LoVo (cell line): Measurements from ENCODE around the gene SLC29A3.

Experiments used
- DNase-seq: peaks from one replicate; pipeline ENCODE4 v3.0.0-alpha.2; 2016; ENCODE audit warnings: low spot score

The SLC29A3 gene

DNA sequence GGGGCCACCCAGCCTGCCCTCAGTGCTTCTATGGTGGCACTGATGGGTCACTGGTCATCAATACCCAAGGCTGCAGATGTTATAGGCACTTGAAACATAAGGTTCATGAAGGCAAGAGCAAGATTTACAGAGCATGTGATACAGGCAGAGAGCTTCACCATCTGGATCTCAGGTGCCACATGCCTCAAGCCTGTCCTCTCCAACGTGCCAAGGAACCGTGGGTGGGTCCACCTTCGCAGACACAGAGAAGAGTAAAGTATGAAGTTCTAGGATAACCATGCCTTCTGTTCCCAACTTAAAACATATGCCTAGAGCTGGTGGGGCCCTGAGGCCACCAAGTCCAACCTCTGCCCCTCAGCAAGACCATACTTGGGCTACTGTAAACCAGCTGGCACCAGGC, 51.0 kb downstream of the SLC29A3 start:
- no peak for DNase-seq

DNA sequence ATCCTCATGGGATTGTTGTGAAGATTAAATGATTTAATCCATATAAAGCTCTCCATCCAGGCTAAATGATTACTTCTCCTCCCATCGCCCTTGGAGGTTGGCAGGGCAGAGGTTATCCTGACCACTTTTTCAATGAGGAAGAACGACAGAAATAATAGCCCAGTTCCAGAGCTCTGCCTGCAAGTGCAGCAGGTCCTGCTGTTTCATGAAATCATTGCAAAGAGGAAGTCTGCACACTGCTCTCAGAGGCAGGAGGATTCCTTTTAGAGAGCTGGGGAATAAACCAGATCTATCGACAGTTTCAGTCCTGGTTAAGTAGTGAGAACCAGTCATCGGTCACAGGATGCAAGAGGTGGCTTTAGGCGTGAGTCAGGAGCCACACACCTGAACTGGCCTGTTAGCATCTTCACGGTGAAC, 52.7 kb downstream of the SLC29A3 start:
- no peak for DNase-seq

DNA sequence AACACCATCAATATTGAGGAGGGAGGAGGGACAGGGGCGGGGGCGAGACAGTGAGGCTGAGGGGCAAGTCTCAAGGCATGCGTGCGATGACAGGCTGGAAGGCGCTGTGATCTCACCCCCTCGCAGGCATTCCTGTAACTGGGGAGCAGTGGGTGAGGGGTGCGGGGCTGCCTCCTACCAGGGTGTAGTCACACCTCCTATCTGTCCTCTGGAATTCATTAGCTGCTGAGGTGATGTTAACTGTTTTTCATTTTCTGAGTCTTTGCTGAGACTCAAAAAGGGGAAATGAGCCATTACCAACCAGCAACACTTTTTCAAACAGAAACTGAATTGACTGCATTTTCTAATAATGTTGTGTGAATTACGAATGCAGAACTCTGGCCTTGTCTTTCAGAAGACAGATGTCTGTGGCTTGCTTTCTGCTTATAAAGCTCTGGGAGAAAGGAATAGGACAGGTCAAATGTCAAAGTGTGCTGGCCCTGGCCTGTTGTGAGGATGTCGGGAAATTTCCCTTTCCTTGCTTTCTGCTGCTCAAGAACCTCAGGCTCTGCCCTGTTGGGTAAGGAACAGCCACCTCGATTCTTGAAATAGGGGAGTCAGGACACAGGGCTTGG, 53.9 kb downstream of the SLC29A3 start:
- no peak for DNase-seq

DNA sequence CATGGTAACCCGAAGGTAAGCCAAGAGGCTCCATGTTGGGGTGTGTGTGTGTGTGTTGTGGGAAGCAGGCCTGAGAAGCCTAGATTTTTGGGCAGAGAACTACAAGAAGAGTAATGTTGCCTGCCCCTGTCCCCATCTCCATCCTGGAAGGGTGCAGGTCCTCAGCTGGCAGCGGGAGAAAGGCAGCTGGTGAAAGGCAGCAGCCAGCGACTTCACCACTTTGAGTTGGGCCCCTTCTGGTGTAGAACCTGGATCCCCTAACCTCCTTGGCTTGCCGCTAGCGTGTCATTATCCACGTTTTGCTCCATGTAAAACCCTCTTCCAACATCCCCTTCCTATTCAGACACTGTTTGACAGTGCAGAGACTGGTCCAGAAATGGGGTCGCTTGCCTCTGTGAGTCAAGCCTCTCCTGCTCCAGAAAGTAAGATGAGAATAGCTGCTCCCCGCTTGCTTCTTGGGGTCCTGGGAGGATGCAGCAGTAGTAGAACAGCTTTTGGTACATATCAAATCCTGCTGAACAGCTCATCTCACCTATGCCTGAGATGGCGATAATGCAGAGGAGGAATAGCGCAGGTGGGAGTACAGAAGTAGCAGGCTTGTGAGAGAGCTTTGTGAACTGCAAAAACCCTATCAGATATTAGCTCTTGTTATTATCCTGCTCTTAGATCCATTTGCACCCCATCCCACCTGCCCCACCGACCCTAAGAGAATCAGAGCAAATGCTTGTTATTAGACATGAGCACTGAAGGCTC, 55.6 kb downstream of the SLC29A3 start:
- DNase-seq: no peak

DNA sequence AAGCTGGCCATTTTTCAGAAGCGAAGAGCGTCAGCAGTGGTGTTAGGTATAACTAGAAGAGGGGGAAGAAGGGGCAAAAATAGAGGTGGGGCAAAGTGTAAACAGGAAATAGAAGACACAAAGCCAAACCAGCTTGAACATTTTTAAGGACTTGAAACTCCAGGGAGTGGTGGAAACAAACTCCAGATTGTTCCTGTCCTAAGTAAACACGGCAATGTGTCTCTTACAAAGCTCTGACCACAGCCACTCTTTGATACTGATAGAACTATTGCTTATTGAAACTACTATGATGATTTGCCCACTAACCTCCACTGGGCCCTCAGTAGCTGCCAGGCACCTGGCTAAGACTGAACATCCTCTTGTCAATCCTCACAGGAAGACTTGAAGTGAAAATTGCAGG, 56.9 kb downstream of the SLC29A3 start:
- no peak for DNase-seq

DNA sequence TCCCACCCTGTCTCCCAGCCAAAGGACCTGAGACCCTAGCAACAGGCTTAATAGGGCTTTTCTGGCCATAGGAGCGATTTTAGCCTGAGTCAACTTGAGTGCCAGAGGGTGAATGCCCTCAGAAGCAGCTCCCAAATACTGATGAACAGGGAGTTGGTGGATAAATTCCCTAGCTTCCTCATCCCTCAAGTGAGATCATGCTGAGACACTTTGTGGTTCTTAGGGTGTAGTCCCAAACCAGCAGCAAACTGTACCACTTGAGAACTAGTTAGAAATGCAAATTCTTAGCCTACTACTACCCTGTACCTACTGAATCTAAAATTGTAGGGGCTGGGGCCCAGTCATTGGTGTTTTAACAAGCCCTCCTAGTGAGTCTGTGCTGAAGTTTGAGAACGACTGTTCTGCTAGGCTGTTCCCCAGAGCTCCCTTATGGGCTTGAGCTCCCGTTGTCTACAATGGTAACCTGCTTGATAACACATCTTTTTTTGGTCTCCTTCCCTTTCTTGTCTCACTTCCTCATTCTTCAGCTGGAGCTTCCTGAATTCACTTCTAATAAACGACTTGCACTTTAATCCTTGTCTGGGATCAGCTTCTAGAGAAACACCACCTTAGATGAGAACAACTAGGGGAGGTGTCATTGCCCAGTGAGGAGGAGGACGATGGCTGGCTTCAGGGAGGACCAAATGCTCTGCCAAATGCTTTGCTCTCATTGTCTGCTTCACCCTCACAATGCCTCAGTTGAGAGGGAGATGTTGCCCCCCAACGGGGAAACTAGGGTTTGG, 59.5 kb downstream of the SLC29A3 start:
- no peak for DNase-seq

DNA sequence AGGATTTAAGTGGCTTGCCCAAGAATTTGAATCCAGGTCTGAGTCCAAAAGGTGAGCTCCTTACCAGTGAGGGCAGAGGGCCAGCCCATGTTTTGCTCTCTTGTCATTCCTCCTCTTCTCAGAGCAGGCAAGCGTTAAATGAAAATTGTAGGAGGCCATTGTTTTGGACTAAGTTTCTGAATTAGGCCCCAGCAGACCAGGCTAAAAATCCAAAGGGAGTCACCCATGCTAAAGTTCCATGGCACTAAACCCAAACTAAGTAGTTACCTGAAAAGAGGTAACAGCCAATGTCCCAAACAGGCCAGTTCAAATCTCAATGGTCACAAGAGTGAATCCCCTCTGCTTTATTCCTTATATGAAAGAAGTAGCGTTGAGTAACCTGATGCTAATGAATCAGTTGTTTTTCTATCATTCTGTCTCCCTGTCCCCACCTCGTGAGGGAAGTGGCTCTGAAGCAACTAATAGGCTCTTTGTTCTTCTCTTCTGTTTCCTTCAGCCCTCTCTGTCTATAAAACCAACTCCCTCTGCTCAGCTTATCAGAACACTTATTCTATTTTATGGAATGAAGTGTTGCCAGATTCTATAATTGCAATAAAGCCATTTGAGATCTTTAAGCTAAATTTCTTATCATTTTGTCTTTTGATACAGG, 60.2 kb downstream of the SLC29A3 start:
- no peak for DNase-seq

DNA sequence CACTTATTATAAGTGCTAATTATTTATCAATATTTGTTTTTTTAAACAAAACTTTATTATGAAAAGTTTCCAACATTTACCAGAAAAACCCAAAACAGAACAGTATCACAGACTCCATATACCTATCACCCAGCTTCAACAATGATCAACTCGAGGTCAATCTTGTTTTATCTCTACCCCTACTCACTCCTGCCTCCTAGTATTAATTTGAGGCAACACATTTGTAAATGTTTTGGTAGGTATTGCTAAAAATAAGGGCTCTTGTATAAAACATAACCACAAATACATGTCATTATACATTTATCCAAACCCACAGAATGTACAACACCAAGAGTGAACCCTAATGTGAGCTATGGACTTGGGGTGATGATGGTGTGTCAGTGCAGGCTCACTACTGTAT, 61.8 kb downstream of the SLC29A3 start:
- no peak for DNase-seq

DNA sequence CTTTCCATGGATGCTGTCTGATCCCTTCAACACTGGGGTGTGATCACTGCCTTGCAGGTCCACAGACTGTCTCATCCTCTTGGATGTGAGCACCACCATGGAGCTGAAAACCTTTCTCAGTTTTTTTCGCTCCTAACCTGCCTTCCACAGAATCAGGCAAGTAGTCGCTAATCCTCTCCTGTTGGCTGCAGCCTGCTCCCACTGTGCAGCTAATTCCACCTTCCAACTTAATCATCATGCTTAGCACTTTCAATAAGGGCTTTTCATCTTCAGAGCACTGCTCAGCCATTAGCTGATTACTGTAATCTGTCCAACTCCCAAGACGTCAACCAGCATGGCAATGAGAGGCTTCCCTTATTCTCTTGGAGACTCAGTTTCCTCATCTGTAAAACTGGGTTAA, 62.6 kb downstream of the SLC29A3 start:
- DNase-seq: no peak

DNA sequence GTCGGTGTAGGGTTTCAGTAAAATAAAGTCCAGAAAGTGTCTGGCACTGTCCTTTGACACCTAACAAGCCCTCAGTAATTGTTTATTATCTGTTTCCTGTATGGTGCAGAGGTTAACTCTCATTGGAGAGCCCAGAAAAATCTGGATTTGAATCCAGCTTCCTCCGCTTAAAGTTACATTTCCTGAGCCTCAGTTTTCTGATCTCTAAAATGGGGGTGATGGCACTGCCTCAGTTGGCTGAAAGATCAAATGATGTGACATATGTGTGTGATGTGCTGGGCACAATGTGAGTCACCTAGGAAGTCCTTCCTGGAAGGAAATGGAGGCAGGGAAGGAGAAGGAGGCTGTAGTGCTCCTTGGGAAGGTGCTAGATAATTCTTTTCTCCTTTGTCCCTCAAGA, 63.0 kb downstream of the SLC29A3 start:
- DNase-seq: no peak

DNA sequence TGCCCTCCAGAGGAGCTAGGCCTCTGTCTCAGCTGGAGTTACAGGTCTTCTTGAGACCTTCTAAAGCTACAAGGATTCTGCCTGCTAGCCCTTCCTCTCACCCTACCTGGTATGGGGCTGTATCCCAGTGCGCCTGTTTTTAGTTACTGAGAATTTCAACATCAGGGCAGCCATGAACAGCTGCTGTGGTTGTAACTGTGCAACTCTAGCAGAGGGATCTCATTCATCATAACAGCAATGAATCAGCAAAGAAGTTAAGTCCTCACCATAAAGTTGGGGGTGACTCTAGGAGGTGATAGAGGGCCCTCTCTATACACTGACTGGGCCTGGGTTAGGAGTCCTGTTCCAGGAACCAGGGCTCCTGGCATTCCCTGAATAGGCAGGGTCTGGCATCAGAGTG, 63.7 kb downstream of the SLC29A3 start:
- DNase-seq: no peak

DNA sequence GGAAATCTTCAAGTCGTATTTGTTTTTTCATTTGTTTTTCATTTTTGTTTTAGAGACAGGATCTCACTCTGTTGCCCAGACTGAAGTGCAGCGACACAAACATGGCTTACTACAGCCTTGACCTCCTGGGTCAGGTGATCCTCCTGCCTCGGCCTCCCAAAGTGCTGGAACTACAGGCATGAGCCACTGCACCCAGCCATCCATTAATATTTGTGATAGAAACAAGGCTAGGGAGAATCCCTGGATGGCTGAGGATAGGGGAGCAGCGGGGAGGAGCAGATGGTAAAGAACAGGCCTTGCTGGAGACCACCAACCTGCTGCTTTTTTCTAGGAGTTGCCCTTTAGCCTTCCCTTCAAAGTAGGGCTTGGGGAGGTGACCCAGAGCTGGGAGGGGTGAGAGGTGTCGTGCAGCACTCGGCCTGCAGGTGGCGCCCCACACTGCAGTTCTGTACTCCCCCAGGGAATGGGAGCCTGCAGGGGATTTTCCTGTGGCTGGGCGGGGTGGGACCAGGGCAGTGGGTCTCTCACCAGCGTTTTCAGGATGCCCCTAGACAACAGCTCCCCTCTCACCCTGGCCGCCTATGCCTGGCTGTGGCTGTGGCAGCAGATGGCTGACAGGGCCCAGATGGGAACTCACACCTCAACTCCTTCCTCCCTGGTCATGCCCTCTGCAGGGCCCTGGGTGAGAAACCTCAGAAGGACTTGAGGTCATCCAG, 65.1 kb downstream of the SLC29A3 start:
- DNase-seq: peak; percentile 58

DNA sequence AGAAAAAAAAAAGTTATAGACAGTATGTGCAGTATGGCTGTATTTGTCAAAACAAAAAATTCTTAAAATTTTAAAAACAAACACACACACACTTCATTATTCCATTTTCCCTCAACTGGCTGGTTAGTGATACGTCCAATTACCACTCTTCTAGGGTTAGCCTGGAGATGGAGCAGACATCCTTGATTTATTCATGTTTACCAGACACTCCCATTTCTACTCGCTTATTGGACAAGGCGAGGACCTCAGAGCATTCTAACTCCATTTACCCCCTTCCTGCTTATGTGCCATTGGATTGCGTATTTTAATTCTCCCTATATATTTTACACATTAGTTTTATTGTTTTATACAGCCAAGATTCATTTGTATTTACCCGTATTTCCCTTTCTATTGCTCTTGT, 69.1 kb downstream of the SLC29A3 start:
- no peak for DNase-seq

DNA sequence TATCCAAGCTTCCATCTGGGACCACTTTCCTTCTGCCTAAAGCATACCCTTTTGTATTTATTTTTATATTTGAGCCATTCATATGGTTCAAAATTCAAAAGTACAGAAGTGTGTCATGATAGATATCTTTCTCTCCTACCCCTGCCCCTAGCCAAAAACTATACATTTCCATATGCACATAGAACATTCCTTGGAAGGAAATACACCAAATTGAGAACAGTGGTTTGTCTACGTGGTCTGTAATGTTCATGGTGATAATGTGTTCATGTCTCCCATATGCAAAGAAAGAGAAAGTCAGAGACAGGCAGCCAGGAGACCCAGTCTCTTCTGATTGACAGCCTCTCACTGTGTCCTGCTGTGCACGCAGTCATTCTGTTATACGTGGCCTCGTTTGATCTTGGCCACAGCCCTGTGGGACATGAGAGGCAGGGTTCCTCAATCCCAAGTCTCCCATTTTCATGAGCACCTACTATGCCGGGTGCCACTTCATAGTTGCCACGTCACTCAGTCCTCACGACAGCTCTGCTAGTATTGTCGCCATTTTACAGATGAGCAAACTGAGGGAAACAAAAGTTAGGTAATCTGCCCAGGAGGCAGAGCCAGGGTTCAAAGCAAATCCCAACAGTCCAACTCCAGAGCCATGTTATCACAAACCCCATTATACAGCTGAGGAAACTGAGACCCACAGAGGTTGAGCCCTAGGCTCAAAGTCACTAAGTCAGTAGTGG, 69.7 kb downstream of the SLC29A3 start:
- DNase-seq: no peak

DNA sequence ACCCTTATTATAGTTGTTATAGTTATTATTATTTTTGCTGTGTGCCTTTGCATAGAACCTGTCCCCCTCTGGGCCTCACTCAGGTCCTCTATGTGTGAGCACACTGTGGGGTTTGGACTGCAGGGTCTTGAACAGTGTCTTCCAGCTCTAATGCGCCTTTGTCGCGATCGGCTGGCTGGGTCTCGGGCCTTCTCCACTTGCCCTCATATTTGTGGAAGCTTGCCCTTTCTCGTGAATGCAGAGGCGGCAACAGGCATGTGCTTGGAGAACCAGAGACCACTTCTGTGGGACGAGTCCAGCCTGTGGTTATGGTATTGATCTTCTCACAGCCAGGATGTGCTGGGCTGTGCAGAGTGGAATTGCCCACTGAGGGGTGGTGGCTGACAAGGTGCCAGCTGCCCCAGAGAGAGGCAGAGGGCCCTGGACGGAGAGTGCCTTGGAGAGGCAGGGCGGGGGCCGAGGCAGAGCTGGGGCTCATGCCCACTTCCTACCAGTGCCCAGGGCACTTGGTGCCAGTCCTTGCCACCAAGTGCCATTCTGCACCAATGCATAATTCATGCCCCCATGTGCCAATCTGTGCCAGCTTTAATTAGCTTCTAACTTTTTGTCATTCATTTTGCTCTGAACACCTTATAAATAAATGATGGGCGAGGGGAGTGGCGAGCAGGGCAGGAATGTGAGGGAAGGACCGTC, 70.9 kb downstream of the SLC29A3 start:
- DNase-seq: no peak

DNA sequence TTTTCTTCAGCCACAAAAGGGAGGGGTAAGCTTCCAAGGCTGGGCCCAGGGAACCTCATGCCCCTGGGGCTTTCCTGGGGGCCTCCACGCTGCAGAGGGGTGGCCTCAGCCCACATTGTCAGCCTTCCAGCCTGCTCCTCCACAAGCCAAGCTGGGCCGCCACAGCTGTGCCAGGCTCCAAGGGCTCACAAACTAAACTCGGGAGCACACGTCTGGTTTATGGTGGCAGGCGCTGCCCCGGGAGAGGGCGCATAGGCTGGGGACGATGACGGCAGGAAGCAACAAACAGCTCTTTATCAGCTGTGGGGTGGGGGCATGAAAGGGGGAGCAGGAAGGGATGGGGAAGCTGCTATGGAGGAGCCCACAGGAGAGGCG, 71.4 kb downstream of the SLC29A3 start:
- DNase-seq: no peak

DNA sequence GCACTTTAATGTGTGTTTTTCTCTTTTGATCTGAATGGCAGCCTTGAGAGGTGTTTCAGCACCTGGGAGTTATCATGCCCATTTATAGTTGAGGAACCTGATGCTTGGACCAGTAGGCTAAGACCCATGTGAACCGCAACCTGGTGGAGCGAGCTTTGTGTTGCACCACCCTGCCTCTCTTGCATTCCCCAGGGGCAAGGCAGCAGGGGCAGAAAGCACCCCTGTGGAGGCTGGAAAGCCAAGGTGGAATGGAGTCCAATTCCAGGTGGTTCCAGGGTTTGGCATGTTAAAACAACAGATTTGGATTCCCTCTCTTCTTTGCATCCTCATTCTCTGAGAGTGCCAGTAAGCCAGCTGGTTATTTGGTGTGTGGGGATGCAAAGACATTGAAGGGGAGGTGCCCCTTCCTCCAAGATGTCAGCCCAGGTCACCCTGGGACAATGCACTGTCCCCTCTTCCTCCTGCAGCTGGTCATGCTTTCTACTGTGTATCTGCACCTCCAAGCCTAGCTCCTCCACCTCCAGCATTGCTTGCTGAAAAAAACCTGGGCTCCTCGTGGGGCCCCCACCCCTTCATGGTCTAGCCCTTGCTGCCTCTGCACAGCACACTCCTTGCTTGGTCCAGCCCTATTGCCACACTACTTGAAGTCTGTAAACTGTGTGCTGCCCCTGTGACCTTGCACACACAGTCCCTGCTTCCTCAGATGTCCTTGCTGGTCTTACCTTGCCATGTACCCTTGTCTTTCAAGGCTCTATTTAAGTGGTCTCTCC, 72.0 kb downstream of the SLC29A3 start:
- no peak for DNase-seq

DNA sequence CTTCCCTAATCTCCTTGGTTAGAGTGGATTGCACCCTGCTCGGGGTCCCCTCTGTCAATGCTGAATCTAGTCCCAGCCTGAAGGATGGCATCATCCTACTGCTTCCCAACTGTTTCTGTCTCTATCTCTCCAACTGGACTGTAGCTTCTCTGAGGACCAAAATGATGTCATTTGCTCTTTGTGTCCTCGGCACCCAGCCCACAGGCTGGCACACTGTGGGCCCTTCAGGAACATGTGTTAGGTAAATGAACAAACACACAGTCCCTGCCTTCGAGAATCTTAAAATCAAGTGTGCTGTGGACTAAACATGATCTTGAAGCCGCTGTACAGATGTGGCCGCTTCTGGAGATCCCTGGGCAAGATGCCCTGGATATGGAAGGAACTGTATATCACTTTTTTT, 72.6 kb downstream of the SLC29A3 start:
- DNase-seq: no peak

DNA sequence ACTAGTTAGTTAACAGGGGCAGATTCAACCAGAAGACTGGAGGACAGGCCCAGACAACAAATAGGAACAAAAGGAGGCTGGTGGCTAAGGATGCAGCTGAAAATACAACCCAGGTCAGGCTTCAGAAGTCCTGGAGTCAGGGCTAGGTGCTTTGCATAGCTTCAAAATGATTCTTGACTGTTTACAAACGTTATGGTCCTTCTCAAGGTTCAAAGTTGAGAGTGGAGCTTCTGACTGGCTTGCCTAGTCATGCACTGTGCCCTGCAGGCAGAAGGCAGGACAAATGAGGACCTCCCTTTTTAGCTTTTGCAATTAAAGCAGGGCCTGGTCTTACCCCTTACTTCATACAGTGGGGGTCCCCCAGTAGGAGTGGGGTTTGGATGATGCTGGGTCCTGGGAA, 73.2 kb downstream of the SLC29A3 start:
- DNase-seq: no peak
